Hematopoietic multipotent progenitor cell treated with erythropoietin and hydrocortisone succinate and interleukin-3 and kit ligand, for 15 days (in vitro differentiated cells): Measurements from ENCODE around the gene DUSP1.
"Not testable (repeated sequence)": the region's sequence is repeated elsewhere in the genome, so short reads cannot be mapped to it uniquely, and the experiment has no call there.

Source experiments
- DNase-seq: peaks from one replicate; pipeline ENCODE4 v3.0.0-alpha.2; 2015; ENCODE audit warnings: low spot score

Gene DUSP1, protein sequence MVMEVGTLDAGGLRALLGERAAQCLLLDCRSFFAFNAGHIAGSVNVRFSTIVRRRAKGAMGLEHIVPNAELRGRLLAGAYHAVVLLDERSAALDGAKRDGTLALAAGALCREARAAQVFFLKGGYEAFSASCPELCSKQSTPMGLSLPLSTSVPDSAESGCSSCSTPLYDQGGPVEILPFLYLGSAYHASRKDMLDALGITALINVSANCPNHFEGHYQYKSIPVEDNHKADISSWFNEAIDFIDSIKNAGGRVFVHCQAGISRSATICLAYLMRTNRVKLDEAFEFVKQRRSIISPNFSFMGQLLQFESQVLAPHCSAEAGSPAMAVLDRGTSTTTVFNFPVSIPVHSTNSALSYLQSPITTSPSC

GRCh38 chr5:172770675-172771438, at the start of gene DUSP1:
TSS of gene DUSP1 (minus strand) at chr5:172771195. CDS start at chr5:172770952, 243 bp downstream.
- peak; percentile 97 for DNase-seq

DNA sequence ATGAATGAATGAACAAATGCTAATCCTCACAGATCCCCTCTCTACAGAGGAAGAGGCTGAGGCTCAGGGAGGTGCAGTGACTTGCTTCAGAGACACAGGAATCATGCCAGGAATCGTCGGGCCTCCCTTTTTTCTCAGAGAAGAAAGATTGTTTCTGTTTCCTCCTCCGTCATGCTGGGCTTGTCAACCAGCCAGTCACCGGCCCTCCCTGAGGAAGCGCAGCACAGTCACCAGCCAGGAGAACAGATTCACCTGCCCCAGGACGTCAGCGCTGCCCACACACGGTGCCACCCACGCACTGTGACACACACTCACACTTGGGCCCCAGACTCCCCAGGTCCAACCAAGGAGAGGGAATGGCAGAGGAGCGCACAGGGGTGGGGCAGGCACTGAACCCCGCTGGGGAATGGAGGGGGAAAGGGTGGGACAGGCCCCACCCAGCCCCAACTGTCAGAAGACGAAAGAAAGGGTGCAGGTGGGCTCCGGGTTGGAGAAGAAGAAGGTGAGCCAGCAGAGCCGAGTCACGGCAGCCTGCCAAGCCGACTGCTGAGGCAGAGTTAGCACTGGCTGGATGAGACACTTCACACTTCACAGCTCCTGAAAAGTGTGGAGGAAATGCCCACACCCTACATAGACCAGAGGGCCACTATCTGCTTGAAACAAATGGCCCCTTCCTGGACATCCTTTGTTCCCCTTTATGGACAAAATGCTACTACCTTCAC, 49.2 kb upstream of the DUSP1 start:
- DNase-seq = no peak

GRCh38 chr5:172819569-172819968, 48.6 kb upstream of the DUSP1 start:
- no peak for DNase-seq

DNA sequence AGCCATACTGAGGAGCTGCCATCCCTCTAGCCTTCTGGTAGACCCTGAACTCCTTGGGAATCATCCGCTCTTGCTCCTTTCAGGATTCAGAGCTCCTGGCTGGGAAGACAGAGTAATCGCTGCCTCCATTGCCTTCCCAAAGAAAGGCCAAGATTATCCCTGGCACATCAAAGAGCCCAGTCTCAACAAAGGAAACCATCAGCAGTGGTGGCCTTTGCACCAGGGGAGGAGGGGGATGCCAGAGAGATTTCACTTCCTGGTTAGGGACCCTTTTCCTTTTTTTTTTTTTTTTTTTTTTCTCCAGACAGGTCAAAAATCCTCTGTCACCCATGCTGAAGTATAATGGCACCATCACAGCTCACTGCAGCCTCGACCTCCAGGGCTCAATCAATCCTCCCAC, 47.1 kb upstream of the DUSP1 start:
- DNase-seq = no peak

DNA sequence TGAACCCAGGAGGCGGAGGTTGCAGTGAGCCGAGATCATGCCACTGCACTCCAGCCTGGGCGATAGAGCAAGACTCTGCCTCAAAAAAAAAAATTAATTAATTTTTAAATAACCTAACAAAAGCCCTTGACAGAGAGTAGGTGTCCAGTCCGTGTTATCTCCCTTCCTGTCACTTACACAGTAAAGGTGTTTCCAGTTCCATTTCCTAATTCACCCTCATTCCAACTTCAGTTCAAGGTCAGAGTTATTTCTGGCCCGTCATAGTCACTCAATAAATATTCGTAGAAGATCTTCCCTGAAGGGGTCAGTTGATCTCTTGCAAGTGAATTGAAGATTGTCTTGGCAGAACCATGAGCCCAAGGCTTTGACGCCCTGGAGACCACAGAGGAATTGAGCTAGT, 46.7 kb upstream of the DUSP1 start:
- DNase-seq = no peak

GRCh38 chr5:172816925-172817562, 46.0 kb upstream of the DUSP1 start:
- no peak for DNase-seq

DNA sequence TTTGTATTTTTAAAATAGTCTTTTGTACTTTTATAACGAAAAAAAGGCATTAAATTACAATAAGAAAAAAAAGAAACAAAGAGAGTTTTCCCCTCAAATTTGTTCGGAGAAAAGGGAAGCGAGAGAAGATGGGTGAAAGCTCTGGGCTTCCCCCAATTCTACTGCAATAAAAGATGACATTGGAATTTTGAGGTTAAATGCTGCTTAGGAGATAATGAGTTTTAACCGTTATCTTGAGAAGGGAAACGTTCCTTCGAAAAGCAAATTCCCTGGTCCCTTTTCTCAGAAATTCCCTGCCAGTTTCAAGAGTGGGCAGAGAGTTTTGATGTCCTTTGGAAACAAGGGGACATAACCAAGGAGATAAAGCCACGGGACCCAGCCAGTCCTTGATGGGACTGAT, 44.6 kb upstream of the DUSP1 start:
- no peak for DNase-seq

DNA sequence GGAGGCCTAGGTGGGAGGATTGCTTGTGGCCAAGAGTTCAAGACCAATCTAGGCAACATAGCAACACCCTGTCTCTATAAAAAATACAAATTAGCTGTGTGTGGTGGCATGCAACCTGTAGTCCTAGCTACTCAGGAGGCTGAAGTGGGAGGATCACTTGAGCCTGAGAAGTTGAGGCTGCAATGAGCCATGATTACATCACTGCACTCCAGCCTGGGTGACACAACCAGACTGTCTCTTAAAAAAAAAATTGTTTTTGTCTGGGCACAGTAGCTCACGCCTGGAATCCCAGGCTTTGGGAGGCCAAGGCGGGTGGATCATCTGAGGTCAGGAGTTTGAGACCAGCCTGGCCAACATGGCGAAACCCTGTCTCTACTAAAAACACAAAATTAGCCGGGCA, 40.0 kb upstream of the DUSP1 start:
- not testable (repeated sequence) for DNase-seq

DNA sequence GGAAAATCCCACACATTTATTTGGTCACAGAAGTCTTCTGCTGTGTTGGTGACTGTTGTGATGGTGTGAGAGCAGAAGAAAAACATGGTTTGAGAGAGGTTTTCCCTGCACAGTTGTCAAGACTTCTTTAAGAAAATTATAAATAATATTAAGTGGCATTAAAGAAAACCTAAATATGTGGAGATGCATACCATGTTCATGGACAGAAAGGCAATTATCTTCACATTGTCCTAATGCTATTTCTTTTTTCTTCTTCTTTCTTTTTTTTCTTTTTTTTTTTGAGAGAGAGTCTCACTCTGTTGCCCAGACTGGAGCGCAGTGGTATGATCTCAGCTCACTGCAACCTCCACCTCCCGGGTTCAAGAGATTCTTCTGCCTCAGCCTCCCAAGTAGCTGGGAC, 38.8 kb upstream of the DUSP1 start:
- DNase-seq = no peak

DNA sequence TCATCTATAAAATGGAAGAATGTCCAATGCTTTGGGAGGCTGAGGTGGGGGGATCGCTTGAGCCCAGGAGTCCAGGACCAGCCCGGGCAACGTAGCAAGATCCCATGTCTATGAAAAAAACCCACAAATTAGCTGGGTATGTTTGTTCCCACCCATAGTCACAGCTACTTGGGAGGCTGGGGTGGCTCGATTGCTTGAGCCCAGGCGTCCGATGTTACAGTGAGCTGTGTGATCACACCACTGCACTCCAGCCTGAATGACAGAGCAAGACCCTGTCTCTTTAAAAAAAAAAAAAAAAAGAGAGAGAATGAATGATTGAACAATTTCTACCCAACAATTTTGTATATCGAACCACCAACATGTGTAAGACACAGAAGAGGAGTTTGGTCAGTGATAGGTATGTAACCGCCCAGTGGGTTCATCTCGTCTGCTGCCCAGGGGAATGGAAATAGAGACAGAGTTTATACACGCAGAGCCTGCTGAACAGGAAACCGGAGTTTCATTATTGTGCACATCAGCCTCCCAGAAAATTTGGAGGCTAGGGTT, 36.8 kb upstream of the DUSP1 start:
- no peak for DNase-seq

DNA sequence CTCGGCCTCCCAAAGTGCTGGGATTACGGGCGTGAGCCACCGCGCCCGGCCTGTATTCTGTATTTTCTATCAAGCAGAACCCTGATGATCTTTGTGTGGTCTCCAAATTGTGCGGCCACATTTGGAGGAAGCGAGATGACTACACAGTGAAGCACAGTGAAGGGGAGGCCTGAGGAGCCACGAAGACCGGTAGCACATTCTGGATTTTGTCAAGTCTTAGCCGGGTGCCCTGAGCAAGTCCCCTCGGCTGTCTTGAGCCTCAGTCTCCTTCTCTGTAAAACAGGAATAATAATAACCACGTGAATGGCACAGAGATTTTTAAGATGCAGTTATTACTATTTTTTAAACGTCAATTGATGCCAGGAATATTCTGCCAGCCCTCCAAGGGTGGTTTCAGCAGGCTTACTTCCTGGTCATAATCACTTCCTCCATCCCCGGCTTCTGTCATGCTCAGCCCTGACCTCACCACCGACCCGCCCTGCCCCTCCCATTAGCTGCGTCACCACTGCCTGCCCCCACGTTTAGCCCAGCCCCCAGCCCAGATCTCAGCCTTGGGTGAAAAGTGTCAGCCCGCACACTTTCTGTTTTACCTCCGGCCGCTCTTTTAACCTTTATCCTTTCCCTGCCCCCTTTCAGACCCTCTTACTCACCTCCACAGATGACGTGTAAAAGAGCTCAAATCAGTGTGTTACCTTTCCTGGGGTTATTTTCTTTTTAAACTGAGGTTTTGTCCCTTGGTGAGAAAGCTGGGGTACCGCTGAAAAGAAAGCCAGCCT, 36.1 kb upstream of the DUSP1 start:
- DNase-seq = peak; percentile 83

DNA sequence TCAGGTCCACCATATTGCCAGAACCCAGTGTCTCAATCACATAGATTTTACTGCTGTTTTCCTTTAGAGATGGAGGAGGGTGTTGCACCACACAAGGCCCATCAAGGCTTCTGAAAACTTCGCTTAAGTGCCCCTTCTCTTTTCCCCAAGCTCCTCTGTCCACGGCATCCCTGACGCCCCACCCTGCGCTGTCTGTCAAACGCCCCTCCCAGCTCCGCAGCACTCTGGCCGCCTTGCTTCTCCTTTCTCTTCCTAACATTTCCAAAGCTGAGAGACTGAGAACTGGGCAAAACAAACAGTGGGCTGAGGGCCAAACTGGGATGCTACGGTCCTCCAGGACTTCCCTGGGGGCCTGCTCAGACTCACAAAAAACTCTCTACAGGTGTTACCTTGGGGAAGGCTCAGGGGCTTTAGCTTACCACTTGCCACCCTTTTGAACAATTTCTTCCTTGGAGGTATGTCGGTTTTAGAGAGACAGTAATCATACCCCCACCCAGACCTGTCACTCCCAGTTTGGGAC, 34.8 kb upstream of the DUSP1 start:
- no peak for DNase-seq

GRCh38 chr5:172805018-172805683, 34.2 kb upstream of the DUSP1 start:
- no peak for DNase-seq

DNA sequence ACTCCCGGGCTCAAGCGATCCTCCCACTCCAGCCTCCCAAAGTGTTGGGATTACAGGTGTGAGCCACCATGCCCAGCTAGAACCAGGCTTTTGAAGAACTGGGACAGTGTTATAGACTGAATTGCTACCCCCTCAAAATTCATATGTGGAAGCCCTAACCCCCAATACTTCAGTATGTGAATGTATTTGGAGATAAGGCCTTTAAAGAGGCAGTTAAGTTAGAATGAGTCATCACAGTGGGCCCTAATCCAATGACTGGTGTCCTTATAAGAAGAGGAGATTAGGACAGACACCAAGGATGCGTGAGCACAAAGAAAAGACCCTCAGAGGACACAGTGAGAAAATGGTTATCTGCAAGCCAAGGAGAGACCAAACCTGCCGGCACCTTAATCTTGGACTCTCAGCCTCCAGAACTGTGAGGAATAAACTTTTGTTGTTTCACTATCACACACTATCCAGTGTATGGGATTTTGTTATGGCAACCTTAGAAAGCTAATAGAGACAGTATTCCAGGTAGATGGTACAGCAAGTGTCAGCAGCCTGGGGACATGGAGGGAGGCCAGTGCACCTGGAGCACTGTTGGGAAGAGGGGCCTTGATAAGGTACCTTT, 31.7 kb upstream of the DUSP1 start:
- DNase-seq = peak; percentile 94

DNA sequence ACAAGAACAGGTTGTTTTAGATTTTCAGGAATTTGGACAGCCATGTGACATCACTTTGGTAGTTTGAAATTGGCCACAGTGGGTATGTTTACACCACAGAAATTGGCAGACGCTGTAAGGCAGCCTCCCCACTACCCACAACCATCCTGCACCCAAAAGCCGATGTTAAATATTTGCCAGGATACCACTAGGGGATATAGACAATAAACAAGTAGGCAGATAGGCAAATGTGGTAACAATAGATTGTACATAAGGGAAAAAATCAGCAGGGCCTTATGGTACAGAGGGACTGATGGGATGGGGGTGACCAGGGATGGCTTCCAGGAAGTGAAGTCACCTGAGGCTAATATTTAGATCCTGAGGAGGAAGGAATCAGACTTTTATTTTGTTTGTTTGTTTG, 31.1 kb upstream of the DUSP1 start:
- DNase-seq = peak; percentile 65

GRCh38 chr5:172801179-172801671, 30.2 kb upstream of the DUSP1 start:
- peak; percentile 54 for DNase-seq

DNA sequence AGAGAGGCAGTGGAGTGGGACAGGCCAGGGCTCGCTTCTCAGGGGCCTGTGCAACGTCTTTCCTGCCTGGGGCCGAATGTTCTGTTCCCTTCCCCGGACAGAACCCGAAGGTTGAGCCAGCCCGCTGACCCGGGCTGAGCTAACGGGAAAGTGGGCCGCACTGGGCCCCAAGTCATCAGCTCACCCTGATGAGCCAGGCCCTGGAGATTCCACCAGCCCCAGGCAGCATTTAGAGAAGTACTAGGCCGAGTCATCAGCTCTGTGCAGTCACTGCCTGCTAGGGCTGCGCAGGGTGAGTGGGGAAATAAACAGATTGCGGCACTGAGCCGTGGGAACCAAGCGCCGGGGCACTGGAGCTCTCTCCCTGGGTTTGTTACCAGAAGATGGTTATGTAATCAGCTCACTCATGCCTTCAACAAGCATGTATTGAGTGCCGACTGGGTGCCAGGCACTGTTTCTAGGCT, 29.1 kb upstream of the DUSP1 start:
- DNase-seq = no peak

DNA sequence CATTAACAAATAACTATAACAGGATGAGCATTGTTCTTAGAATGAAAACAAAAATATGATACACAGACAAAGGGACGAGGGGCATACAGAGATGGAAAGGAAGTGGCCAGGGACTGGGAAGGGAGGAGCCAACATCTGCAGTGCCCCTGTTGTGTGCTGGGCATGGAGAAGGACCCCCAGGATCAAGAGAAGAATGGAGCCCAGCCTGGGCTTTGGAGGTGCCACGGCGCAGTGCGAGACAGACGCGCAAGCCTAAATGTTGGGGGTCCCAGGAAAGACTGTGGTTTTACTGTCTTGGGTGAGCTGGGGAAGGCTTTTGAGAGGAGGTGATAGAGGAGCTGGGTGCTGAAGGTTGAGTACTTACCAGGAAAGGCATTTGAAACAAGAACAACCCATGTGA, 28.4 kb upstream of the DUSP1 start:
- no peak for DNase-seq

DNA sequence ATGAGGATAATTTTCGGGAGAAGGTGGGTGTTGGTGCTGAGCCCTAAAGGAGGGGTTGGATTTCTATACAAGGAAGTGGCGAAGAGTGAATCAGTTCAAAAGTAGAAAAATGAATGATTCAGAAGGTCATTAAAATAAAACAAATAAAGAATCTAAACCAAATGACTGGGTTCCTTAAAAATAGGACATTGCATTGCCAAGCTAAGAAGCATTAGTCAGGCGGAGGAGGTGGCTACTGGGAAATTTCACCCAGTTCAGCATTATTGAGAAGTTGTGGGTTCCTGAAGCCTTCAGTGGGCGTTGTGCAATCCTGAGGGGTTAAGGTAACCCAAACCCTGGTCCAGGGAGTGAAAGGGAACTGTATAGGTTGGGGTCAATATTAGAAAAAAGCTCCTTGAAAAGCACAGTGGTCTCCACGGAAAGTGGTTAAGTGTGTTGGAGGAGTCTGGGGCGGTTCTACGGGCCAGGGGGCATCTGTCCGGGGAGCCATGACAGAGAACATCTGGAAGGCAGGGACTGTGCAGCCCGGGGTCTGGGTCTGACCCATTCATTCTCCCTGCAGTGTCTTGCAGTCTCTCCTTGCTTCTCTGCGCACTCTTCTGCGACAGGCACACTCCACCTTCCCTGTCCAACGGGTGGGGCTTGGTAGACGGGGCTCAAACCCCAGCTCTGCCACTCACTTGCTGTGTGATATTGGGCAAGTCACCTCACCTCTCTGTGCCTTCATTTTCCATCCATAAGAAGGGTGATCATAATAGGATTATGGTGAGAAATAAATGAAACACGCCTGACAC, 27.6 kb upstream of the DUSP1 start:
- DNase-seq = no peak
